Measurements from ENCODE around the gene DGAT2L6. TPM values are rescaled to one million over a fixed set of nuclear protein-coding genes. Genes with fewer than 3 reads are reported as not detected.

Gene DGAT2L6
- total and polyA plus RNA-seq, 2 experiments from 2014 or later = not detected

DNA sequence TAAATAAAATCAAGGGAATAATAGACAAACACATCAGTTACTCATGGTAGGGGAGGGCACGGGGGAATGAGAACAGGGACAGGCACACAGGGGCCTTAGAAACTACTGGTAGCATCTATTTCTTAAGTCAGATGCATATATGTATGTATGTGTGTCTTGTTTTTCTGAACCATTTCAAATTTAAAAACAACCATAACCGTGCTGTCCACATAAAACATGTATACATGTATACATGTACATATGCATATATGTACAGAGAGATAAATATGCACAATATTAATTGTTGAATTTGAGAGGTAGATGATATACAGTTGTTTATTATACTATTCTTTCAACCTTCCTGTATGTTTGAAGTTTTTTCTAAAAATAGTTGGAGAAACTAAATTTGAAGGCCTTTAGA lies 49.4 kb downstream of the DGAT2L6 start (continued):
- TF ChIP-seq, protein P1, sequence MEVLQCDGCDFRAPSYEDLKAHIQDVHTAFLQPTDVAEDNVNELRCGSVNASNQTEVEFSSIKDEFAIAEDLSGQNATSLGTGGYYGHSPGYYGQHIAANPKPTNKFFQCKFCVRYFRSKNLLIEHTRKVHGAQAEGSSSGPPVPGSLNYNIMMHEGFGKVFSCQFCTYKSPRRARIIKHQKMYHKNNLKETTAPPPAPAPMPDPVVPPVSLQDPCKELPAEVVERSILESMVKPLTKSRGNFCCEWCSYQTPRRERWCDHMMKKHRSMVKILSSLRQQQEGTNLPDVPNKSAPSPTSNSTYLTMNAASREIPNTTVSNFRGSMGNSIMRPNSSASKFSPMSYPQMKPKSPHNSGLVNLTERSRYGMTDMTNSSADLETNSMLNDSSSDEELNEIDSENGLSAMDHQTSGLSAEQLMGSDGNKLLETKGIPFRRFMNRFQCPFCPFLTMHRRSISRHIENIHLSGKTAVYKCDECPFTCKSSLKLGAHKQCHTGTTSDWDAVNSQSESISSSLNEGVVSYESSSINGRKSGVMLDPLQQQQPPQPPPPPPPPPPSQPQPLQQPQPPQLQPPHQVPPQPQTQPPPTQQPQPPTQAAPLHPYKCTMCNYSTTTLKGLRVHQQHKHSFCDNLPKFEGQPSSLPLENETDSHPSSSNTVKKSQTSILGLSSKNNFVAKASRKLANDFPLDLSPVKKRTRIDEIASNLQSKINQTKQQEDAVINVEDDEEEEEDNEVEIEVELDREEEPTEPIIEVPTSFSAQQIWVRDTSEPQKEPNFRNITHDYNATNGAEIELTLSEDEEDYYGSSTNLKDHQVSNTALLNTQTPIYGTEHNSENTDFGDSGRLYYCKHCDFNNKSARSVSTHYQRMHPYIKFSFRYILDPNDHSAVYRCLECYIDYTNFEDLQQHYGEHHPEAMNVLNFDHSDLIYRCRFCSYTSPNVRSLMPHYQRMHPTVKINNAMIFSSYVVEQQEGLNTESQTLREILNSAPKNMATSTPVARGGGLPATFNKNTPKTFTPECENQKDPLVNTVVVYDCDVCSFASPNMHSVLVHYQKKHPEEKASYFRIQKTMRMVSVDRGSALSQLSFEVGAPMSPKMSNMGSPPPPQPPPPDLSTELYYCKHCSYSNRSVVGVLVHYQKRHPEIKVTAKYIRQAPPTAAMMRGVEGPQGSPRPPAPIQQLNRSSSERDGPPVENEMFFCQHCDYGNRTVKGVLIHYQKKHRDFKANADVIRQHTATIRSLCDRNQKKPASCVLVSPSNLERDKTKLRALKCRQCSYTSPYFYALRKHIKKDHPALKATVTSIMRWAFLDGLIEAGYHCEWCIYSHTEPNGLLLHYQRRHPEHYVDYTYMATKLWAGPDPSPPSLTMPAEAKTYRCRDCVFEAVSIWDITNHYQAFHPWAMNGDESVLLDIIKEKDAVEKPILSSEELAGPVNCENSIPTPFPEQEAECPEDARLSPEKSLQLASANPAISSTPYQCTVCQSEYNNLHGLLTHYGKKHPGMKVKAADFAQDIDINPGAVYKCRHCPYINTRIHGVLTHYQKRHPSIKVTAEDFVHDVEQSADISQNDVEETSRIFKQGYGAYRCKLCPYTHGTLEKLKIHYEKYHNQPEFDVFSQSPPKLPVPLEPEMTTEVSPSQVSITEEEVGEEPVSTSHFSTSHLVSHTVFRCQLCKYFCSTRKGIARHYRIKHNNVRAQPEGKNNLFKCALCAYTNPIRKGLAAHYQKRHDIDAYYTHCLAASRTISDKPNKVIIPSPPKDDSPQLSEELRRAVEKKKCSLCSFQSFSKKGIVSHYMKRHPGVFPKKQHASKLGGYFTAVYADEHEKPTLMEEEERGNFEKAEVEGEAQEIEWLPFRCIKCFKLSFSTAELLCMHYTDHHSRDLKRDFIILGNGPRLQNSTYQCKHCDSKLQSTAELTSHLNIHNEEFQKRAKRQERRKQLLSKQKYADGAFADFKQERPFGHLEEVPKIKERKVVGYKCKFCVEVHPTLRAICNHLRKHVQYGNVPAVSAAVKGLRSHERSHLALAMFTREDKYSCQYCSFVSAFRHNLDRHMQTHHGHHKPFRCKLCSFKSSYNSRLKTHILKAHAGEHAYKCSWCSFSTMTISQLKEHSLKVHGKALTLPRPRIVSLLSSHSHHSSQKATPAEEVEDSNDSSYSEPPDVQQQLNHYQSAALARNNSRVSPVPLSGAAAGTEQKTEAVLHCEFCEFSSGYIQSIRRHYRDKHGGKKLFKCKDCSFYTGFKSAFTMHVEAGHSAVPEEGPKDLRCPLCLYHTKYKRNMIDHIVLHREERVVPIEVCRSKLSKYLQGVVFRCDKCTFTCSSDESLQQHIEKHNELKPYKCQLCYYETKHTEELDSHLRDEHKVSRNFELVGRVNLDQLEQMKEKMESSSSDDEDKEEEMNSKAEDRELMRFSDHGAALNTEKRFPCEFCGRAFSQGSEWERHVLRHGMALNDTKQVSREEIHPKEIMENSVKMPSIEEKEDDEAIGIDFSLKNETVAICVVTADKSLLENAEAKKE (CRISPR knock-in tag; IDR thresholded peaks at IDR 0.05) = no peak
- no peak for TF ChIP-seq ZNF331 (CRISPR knock-in tag; IDR thresholded peaks at IDR 0.05; ENCODE audit: low read depth)
- no peak for TF ChIP-seq JUNB (IDR thresholded peaks at IDR 0.05; ENCODE audit: unreplicated experiment)
- no peak for TF ChIP-seq EZH2phosphoT487 (IDR thresholded peaks at IDR 0.05; ENCODE audit: unreplicated experiment)
- no peak for TF ChIP-seq CREB1 (CRISPR knock-in tag; IDR thresholded peaks at IDR 0.05; ENCODE audit: low read depth)
- TF ChIP-seq ZNF114 (CRISPR knock-in tag; IDR thresholded peaks at IDR 0.05) = no peak

DNA sequence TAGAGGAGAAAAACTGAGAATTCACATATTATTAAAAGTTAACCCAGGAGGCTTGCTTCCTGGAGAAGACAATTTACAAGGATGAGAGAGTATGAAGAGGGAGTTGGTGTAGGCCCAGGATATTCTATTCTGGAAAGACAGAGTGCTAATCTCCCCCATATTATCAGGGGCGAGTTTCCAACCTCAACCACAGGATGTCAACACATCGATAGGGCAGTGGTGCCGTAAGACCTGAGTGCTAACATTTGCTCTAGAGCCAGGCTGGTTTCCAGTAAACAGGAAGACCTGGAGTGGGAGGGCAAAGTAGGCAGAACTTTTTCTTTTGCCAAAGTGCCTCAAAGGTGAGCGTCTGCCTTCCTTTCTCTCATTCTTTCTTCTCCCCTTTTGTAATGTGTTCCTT lies 54.4 kb downstream of the DGAT2L6 start:
- Mint-ChIP-seq H3K27me3 (ENCODE audit: insufficient read depth, low read depth, poor library complexity) (peaks cover 4% of the 10 kb centered on the region), H3K4me3 (no peak overlapping the region), H3K4me1 (no peaks in the 10 kb centered on the region; the same call in 2 of the 3 replicates), H3K9me3 (no peaks in the 10 kb centered on the region), H3K36me3 (ENCODE audit: low read depth) (no peaks in the 10 kb centered on the region), H3K27ac (no peak overlapping the region)
- no peaks in the 10 kb centered on the region for H3K36me3 ChIP-seq (ENCODE audit: insufficient read depth)
- H3K27me3 ChIP-seq (ENCODE audit: insufficient read depth) = no peaks in the 10 kb centered on the region
- no peak overlapping the region for H3K4me3 ChIP-seq
- no peaks in the 10 kb centered on the region for H3F3A ChIP-seq (replicated peaks; ENCODE audit: low read depth)
- H3K4me1 ChIP-seq (ENCODE audit: insufficient read depth) = no peaks in the 10 kb centered on the region
- H3K9me2 ChIP-seq (ENCODE audit: insufficient read depth) = no peaks in the 10 kb centered on the region
- H3K79me2 ChIP-seq (replicated peaks; ENCODE audit: insufficient read depth) = no peaks in the 10 kb centered on the region
- no peak overlapping the region for H3K27ac ChIP-seq (ENCODE audit: low read depth)
- no peak for ATAC-seq
- DNase-seq (ENCODE audit: low spot score) = no peak
- H2AFZ ChIP-seq = no peak overlapping the region
- H3K4me2 ChIP-seq = no peak overlapping the region
- H4K20me1 ChIP-seq (replicated peaks; ENCODE audit: insufficient read depth) = no peaks in the 10 kb centered on the region
- TF ChIP-seq CTCF (conservative IDR thresholded peaks at IDR 0.05; ENCODE audit: low read depth in 2 of 2) (no peak), ETS1 (IDR thresholded peaks at IDR 0.05) (no peak), JUNB (IDR thresholded peaks at IDR 0.05; ENCODE audit: unreplicated experiment) (no peak)

Measured in GM23338 (cell line).